T-helper 17 cell (primary cell): ENCODE measurements around the gene WWOX. TPM values are rescaled to one million over a fixed set of nuclear protein-coding genes. Genes with fewer than 3 reads are reported as not detected.

Source experiments
- ATAC-seq: fragments of 150-1000 bp; cut with Tn5 transposase; 2 replicates; pipeline ENCODE4 v1.10.0; 2021; ENCODE audit warnings: mild to moderate bottlenecking, moderate library complexity
- DNase-seq, 3 donors: peaks; one replicate each; pipeline versions ENCODE4 v3.0.0 to v3.0.0-alpha.2; 2020 to 2021
- H3K9me3 ChIP-seq: one replicate; pipeline ENCODE4 v1.7.0; 2013; ENCODE audit warnings: low read length, mild to moderate bottlenecking; ENCODE audit not compliant: control insufficient read depth, poor library complexity, severe bottlenecking
- H3K27ac Mint-ChIP-seq: one replicate; pipeline ENCODE4 v1.8.0; 2022; ENCODE audit warnings: mild to moderate bottlenecking, moderate library complexity, mixed read lengths
- H3K27me3 Mint-ChIP-seq: one replicate; pipeline ENCODE4 v1.8.0; 2022; ENCODE audit warnings: mixed read lengths
- H3K36me3 Mint-ChIP-seq: one replicate; pipeline ENCODE4 v1.8.0; 2022; ENCODE audit warnings: low read depth, mixed read lengths
- H3K4me1 Mint-ChIP-seq: one replicate; pipeline ENCODE4 v1.8.0; 2022; ENCODE audit warnings: mild to moderate bottlenecking, mixed read lengths
- H3K4me3 Mint-ChIP-seq: one replicate; pipeline ENCODE4 v1.8.0; 2022; ENCODE audit warnings: mild to moderate bottlenecking, moderate library complexity, mixed read lengths
- total RNA-seq, 4 donors: library from RNA in 2 of 4; stranded (reverse) in 2 of 4; gene quantifications; one replicate each; pipeline ENCODE4 v1.2.3 and lab custom pipeline; 2022 to 2026

WWOX gene
- total RNA-seq, 2 donors from 2014 or later = 26.8 to 29.7 TPM

DNA sequence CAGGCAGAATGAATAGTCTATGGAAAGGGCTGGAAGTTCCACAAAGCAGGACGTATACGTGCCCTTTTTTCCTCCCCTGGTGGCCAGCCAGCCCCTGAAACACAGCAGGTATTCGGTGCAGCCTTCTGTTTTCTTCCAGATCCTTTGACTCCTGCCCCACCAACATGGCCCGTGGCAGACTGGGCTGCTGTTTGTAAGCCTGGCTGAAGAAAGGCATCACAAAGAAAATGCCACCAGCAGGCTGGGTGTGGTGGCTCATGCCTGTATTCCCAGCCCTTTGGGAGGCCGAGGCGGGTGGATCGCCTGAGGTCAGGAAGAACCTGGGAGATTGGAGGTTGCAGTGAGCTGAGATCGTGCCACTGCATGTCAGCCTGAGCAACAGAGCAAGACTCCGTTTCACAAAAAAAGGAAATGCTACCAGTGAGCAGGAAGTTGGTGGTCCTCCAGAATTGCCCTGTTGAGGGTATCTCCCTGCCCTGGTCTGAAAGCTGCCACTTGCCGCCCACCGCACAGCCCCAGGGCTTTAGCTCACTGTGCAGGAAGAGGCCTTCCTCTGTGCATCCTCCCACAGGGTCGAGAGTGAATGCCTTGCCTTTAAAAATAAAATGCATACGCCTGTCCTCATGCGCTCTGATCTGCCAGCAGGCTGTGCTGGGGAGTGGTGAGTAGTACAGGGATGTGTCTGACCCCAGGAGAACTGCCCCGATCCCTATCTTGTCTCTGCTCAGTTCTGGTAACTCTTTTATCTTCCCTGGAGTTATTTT is 913.4 kb downstream of the WWOX start:
- H3K4me1 Mint-ChIP-seq = peaks cover 14% of the 10 kb centered on the region
- no peaks in the 10 kb centered on the region for H3K9me3 ChIP-seq
- no peak for DNase-seq
- H3K27me3 Mint-ChIP-seq = no peaks in the 10 kb centered on the region
- peak; percentile 50 for ATAC-seq
- H3K4me3 Mint-ChIP-seq = peak overlapping the region; percentile 57
- H3K27ac Mint-ChIP-seq = peak overlapping the region; percentile 57
- peaks cover 5% of the 10 kb centered on the region for H3K36me3 Mint-ChIP-seq

DNA sequence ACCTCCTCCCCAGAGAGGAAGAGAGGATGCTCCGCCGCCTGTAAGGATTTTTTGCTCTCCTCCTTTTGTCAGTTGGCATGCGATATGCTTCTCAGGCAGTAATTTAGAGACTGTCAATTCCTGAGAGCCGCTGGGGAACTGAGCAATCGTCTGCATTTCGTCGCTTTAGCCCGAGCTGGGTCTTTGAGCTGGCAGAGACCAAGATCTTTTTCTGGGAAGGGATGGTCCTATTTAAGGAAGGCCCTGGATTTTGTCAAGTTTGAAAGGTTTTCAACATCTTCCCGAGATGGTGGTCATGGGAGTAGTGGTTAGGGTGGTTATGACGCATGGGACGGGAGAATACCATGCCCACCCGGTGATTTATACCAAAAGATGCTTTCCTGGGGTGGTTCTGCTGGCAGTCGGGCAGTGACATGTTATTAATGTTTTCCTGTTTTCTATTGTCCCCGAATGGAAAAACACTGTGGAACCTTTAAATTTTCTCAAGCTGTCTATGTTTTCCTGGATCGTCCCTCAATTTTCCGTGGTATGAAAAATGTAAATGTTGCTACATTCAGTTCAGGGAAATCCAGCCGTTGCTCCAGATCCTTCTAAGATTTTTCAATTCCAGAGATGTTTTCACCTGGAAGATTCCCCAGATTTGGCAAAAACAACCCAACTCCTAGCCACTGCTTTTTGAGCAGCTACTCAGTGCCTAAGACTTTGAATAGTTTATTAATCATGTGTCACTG is 914.6 kb downstream of the WWOX start:
- Mint-ChIP-seq H3K4me3 (no peak overlapping the region), H3K36me3 (peaks cover 5% of the 10 kb centered on the region), H3K27me3 (no peaks in the 10 kb centered on the region), H3K4me1 (peaks cover 14% of the 10 kb centered on the region), H3K27ac (no peak overlapping the region)
- no peak for ATAC-seq
- H3K9me3 ChIP-seq = no peaks in the 10 kb centered on the region
- no peak for DNase-seq

DNA sequence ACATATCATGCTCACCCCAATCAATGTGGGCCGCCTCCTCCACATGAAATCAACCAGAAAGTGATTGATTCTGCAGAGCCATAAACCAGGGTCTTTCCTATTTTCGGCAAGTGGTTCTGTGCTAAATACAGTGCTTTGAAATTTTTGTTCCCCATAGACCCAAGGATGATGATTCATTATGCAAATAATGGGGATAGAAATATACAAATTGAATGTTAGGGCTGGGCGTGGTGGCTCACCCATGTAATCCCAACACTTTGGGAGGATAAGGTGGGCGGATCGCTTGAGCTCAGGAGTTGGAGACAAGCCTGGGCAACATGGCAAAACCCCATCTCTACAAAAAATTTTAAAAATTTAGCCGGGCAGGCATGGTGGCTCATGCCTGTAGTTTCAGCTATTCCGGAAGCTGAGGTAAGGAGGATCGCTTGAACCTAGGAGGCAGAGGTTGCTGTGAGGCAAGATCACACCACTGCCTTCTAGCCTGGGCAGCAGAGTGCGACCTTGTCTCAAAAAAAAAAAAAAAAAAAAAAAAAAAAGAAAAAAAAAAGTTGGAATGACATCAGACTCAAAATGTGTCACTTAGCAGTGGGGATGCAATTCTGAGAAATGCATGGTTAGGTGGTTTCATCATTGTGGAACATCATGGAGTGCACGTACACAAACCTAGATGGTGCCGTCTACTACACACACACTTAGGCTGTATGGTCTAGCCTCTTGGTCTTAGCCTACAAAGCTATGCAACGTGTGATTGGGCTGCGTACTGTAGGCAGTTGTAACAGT is 919.4 kb downstream of the WWOX start:
- H3K36me3 Mint-ChIP-seq = peaks cover 2% of the 10 kb centered on the region
- H3K4me3 Mint-ChIP-seq = no peak overlapping the region
- no peak for ATAC-seq
- no peak overlapping the region for H3K27ac Mint-ChIP-seq
- H3K9me3 ChIP-seq = no peaks in the 10 kb centered on the region
- peaks cover 7% of the 10 kb centered on the region for H3K4me1 Mint-ChIP-seq
- H3K27me3 Mint-ChIP-seq = no peaks in the 10 kb centered on the region
- DNase-seq = no peak

DNA sequence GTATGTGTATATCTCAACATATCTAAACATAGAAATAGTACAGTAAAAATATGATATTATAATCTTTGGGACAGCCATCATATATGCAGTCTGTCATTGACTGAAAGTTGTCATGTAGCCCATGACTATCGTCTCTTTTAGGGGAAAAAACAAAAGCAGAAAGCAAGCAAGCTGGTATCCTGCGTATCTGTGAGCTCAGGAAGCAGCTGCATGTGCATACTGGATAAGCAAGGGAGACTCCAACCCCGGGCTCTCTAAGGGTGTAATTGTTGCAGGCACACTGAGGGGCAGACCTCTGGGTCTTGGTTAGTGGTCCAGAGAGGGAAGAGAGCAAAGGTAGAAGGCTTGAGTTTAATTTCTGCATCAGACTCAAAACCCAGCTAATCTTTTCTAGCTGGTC is 920.0 kb downstream of the WWOX start:
- Mint-ChIP-seq H3K36me3 (peaks cover 2% of the 10 kb centered on the region), H3K4me3 (no peak overlapping the region), H3K27me3 (no peaks in the 10 kb centered on the region), H3K4me1 (peaks cover 5% of the 10 kb centered on the region), H3K27ac (no peak overlapping the region)
- H3K9me3 ChIP-seq = no peaks in the 10 kb centered on the region
- ATAC-seq (no peak), DNase-seq (no peak)

GRCh38 chr16:79021991-79022630 is 922.7 kb downstream of the WWOX start:
- Mint-ChIP-seq H3K27me3 (no peaks in the 10 kb centered on the region), H3K36me3 (no peaks in the 10 kb centered on the region), H3K27ac (no peak overlapping the region), H3K4me1 (peaks cover 2% of the 10 kb centered on the region), H3K4me3 (no peak overlapping the region)
- DNase-seq = no peak
- ATAC-seq = no peak
- no peaks in the 10 kb centered on the region for H3K9me3 ChIP-seq

DNA sequence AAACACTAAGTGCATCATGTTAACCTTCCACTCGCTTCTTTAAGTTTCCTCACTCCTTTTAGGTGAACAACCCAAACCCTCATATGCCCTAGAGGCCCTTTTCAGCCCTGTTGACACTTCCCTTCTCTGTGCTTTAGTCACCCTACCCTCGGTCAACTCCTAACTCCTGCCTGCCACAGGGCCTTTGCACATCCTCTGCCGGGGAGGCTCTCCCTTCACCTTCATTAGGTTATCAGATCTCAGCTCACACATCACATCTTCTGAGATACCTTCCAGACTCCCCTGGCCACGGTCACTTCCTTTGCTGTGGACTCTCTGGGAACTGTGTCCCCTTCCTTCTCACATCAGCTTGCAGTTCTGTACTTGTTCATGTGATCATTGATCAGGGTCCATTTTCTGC is 926.7 kb downstream of the WWOX start:
- H3K4me3 Mint-ChIP-seq = no peak overlapping the region
- DNase-seq (no peak), ATAC-seq (no peak)
- H3K27ac Mint-ChIP-seq = no peak overlapping the region
- no peaks in the 10 kb centered on the region for H3K27me3 Mint-ChIP-seq
- peaks cover 2% of the 10 kb centered on the region for H3K4me1 Mint-ChIP-seq
- no peaks in the 10 kb centered on the region for H3K36me3 Mint-ChIP-seq
- H3K9me3 ChIP-seq = no peaks in the 10 kb centered on the region

GRCh38 chr16:79036541-79036940 is 937.1 kb downstream of the WWOX start:
- Mint-ChIP-seq H3K27me3 (no peaks in the 10 kb centered on the region), H3K27ac (no peak overlapping the region), H3K4me1 (peaks cover 5% of the 10 kb centered on the region), H3K36me3 (peaks cover 5% of the 10 kb centered on the region), H3K4me3 (no peak overlapping the region)
- DNase-seq (no peak), ATAC-seq (no peak)
- H3K9me3 ChIP-seq = no peaks in the 10 kb centered on the region

- H3K4me1 Mint-ChIP-seq = peaks cover 12% of the 10 kb centered on the region
- H3K4me3 Mint-ChIP-seq = no peak overlapping the region
- H3K36me3 Mint-ChIP-seq = peaks cover 5% of the 10 kb centered on the region
- ATAC-seq = no peak
- no peaks in the 10 kb centered on the region for H3K27me3 Mint-ChIP-seq
- no peak overlapping the region for H3K27ac Mint-ChIP-seq
- H3K9me3 ChIP-seq = no peaks in the 10 kb centered on the region
- DNase-seq = no peak
Measured at GRCh38 chr16:79037521-79038373, 938.3 kb downstream of the WWOX start.

DNA sequence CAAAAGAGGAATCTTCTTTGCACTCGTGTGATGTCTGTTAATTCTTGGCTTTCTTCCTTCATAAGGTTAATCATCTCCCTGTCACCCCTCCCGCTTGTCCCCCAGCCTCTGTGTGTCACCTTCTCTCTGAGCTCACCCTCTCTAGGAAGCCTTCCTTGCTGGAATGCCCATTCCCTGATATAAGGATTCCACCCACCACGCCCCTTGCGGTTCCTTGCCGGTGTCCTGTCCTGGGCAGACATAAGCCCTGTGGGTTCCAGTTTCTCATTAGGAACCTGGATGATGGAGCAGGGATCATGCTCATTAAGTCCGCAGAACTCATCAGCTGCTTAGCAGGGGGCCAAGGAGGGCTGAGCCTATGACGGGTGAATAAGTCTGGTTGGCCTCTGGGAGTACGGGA is 941.8 kb downstream of the WWOX start:
- H3K9me3 ChIP-seq = no peaks in the 10 kb centered on the region
- no peaks in the 10 kb centered on the region for H3K27me3 Mint-ChIP-seq
- no peak for DNase-seq
- H3K27ac Mint-ChIP-seq = no peak overlapping the region
- H3K4me3 Mint-ChIP-seq = no peak overlapping the region
- peaks cover 3% of the 10 kb centered on the region for H3K36me3 Mint-ChIP-seq
- peaks cover 21% of the 10 kb centered on the region for H3K4me1 Mint-ChIP-seq
- ATAC-seq = no peak

GRCh38 chr16:79042141-79042540 is 942.7 kb downstream of the WWOX start:
- peaks cover 6% of the 10 kb centered on the region for H3K36me3 Mint-ChIP-seq
- no peak for ATAC-seq
- H3K9me3 ChIP-seq = no peaks in the 10 kb centered on the region
- no peak overlapping the region for H3K4me3 Mint-ChIP-seq
- DNase-seq = no peak
- peaks cover 26% of the 10 kb centered on the region for H3K4me1 Mint-ChIP-seq
- H3K27ac Mint-ChIP-seq = no peak overlapping the region
- no peaks in the 10 kb centered on the region for H3K27me3 Mint-ChIP-seq

DNA sequence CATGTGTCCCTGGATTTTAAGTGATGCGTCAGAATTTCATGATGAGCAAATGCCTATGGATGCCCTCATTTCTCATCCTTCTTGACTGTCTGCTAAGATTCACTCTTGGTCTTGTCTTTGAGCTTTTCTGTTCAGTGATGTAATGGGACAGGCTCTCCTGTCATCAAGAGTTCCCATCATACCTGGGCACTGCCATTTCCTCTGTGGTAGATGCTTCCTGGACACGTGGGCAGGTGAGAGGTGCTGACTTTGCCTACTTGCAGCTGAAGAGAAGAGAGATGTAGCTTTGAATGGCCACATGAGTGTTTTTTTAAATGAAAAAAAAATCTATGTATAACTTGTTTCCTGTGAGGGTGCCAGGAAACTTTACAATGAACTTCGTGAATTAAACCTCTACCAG is 943.4 kb downstream of the WWOX start:
- Mint-ChIP-seq H3K27ac (peak overlapping the region; percentile 84), H3K36me3 (peaks cover 4% of the 10 kb centered on the region), H3K4me1 (peaks cover 23% of the 10 kb centered on the region), H3K27me3 (no peaks in the 10 kb centered on the region), H3K4me3 (peak overlapping the region; percentile 50)
- H3K9me3 ChIP-seq = no peaks in the 10 kb centered on the region
- ATAC-seq = peak; percentile 87
- no peak for DNase-seq

- no peak for ATAC-seq
- no peaks in the 10 kb centered on the region for H3K27me3 Mint-ChIP-seq
- H3K4me3 Mint-ChIP-seq = no peak overlapping the region
- H3K4me1 Mint-ChIP-seq = peaks cover 22% of the 10 kb centered on the region
- no peak for DNase-seq
- H3K9me3 ChIP-seq = no peaks in the 10 kb centered on the region
- no peak overlapping the region for H3K27ac Mint-ChIP-seq
- H3K36me3 Mint-ChIP-seq = peaks cover 4% of the 10 kb centered on the region
Measured at GRCh38 chr16:79045191-79045590, 945.7 kb downstream of the WWOX start.
